Measurements from ENCODE around the gene SEC14L3.
"Not testable (repeated sequence)": the region's sequence is repeated elsewhere in the genome, so short reads cannot be mapped to it uniquely, and the experiment has no call there.

The SEC14L3 gene

DNA sequence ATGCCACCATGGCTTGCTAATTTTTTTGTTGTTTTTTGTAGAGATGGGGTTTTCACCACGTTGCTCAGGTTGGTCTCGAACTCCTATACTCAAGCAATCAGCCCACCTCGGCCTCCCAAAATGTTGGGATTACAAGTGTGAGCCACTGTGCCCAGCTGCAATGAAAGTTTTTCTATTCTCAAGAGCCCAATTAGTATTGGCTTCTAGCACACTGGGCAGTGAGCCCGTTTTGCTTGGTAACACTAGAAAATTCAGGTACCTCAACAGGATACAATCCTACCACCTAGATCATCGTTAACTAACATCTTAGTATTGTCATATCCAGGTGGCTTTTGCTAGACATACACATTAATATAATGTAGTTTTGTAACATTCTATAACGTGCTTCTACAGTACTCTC, 19.0 kb downstream of the SEC14L3 start:
- no peak overlapping the region for H3K4me3 ChIP-seq (ENCODE audit: low read depth, low read length)
- DNase-seq (ENCODE audit: low read depth) = no peak

DNA sequence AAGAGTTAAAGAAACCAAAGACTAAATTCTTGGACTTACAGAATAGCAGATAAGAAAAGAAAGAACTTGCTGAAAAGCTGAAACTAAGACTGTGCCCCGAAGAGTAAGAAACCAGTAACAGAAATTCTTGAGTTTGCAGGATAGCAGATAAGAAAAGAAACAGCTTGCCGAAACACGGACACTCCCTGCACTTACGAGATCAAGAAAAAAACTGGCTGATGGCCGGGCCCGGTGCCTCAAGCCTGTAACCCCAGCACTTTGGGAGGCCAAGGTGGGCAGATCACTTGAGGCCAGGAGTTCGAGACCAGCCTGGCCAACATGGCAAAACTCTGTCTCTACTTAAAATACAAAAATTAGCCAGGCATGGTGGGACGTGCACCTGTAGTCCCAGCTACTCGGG, 20.3 kb downstream of the SEC14L3 start:
- not testable (repeated sequence) for H3K4me3 ChIP-seq (ENCODE audit: low read depth, low read length); DNase-seq (ENCODE audit: low read depth)

DNA sequence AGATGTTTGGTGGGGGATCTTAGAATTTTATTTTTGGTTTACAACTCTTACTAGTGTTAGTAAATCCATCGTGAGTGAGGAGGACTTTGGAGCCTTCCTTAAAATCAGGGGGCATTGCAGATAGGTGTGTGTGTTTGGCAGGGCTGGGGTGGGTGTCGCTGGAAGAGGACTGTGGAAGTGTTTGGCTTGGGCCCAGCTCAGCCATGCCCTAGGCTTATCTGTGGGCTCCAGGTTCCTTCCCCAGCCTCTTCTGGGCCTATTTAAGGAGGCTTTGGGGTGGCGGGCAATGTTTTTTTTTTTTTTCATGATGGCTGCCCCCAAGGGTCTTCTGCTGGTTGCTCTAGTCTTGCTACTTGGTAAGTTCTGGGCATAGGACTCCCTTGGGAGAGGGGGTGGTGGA, 24.2 kb downstream of the SEC14L3 start:
- no peak for DNase-seq (ENCODE audit: low read depth)
- H3K4me3 ChIP-seq (ENCODE audit: low read depth, low read length) = no peak overlapping the region

DNA sequence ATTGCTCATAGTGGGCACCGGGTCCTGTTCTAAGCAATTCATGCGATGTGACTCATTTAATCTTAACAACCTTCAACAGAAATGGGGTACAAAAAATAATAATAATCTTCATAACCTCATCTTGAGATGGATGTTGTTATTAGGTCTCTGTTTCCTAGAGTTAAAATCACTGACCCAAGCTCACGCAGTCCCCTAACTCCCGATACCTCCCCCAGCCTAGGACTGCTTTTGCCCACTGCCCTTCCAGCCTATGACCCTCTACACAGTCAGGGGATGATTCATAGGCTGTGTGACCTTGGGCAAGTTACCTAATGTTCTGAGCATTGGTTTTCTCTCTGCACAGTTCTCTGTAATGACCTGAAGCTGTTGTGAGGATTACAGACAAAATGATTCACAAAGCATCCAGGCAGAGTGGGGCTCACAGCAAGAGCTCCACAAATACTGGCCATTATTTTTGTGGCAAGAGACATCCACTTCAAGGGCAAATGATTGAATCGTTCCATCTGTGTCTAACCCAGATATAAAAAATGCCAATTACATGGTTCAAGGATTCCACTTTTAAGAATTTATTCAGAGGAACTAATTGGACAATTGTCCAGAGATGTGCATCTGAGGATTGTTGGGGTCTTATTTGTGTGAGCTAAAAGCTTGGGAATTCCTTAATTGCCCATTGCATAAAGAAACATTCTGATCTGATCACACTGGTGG, 26.2 kb downstream of the SEC14L3 start:
- no peak for DNase-seq (ENCODE audit: low read depth)
- H3K4me3 ChIP-seq (ENCODE audit: low read depth, low read length) = no peak overlapping the region

DNA sequence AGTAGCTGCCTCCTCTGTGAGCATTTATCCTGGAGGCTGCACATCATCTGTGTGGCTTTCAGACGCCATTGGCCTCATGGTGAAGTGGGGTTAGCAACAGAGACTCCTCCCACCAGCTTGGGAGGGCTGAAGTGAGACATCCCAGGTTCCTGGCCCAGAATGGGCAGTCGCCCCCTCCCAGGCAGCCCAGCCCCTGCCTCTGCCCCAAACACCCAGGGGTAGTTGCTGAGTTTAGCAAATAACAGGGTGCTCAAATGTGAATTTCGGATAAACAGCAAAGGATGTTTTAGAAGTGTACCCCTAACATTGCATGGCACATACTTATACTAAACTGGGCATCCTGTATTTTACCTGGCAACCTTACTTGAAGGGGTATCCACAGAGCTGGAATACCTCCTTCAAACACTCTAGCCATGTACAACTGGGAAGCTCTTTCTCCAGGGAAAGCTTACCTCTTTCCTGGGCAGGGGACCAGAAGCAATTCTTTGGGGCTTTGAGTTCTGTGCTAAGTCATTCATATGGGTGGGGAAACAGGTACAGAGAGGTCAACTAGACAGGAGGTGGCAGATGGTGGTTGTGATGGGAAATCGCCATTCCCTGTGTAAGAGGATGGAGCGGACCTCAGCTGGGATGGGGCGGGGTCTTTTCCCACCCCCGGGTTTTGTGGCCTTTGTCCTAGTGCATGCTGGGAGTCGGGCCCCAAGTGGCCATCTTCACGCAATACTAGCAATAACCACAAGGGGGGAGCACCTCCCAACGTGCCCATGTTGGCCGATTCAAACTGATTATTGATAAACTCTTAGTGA, 27.0 kb downstream of the SEC14L3 start:
- no peak for DNase-seq (ENCODE audit: low read depth)
- no peak overlapping the region for H3K4me3 ChIP-seq (ENCODE audit: low read depth, low read length)

DNA sequence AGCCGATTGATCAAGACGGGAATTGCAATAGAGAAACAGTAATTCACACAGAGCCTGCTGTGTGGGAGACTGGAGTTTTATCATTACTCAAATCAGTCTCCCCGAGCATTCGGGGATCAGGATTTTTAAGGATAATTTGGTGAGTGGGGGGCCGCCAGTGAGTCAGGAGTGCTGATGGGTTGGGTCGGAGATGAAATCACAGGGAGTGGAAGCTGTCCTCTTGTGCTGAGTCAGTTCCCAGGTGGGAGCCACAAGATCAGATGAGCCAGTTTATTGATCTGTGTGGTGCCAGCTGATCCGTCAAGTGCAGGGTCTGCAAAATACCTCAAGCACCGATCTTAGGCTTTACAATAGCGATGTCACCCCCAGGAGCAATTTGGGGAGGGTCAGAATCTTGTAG, 30.7 kb downstream of the SEC14L3 start:
- no peak overlapping the region for H3K4me3 ChIP-seq (ENCODE audit: low read depth, low read length)
- DNase-seq (ENCODE audit: low read depth) = no peak

DNA sequence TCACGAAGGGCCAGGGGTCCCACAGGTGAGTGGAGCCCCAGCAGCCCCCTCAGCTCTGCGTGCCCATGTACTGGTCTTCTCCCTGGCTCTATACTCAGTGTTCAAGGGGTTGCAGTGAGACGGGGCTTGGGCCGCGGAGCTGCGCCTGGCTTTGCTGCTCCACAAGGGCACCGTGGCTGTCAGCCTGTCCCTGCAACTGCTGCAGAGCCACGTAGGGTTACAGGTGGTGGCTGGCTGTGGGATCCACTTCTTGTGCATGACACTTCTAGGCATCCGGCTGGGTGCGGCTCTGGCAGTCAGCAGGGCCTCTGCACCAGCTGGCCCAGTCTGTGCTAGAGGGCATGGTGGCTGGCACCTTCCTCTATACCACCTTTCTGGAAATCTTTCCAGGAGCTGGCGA, 32.0 kb downstream of the SEC14L3 start:
- no peak overlapping the region for H3K4me3 ChIP-seq (ENCODE audit: low read depth, low read length)
- DNase-seq (ENCODE audit: low read depth) = no peak

DNA sequence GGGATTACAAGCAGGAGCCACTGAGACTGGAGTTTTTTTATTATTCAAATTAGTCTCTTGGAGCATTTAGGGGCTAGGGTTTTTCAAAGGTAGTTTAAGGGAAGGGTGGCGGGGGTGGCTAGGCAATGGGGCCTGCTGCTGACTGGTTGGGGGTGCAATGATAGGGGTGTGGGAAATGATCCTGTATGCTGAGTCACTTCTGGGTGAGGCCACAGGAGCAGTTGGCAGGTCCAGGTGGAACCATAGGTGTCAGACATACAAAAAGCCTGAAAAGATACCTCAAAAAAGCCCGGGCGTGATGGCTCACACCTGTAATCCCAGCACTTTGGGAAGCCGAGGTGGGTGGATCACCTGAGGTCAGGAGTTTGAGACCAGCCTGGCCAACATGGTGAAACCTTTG, 32.6 kb downstream of the SEC14L3 start:
- no peak overlapping the region for H3K4me3 ChIP-seq (ENCODE audit: low read depth, low read length)
- DNase-seq (ENCODE audit: low read depth) = no peak

DNA sequence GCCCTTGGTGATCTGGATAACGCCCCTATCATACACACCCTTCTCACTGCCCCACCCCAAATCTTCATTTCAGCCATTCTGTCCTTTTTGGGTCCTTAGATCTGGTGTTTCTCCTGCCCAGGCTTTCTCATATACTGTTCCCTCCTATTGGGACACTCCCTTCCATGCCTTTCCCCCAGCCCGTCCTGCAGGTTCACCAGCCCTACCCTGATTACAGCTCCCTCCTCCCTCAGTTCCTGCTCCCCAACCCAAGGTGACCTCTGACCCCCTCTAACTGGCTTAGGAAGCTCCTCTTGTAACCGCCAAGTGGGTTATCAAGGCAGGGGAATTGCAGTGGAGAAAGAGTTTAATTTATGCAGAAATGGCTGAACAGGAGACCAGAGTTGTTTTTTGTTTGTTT, 33.3 kb downstream of the SEC14L3 start:
- no peak for DNase-seq (ENCODE audit: low read depth)
- H3K4me3 ChIP-seq (ENCODE audit: low read depth, low read length) = no peak overlapping the region

DNA sequence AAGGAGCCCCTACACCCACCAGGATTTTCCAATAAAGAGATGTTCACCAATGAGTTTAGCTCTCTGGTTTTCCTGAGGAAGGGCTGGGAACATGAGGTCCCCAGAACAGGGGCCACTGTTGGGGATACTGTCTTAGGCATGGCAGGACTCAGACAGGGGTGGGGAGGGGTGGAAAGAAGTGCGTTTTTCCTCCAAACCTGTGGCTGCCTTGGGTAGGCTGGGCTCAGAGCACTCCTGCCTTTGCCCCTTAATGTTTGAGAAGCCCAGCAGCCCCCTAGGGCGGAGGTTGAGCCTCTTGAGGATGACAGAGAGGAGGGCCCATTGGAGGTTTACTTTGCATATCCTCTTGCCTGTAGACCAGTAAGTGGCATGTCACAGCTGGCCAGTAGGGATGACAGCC, 35.6 kb downstream of the SEC14L3 start:
- no peak for DNase-seq (ENCODE audit: low read depth)
- no peak overlapping the region for H3K4me3 ChIP-seq (ENCODE audit: low read depth, low read length)

DNA sequence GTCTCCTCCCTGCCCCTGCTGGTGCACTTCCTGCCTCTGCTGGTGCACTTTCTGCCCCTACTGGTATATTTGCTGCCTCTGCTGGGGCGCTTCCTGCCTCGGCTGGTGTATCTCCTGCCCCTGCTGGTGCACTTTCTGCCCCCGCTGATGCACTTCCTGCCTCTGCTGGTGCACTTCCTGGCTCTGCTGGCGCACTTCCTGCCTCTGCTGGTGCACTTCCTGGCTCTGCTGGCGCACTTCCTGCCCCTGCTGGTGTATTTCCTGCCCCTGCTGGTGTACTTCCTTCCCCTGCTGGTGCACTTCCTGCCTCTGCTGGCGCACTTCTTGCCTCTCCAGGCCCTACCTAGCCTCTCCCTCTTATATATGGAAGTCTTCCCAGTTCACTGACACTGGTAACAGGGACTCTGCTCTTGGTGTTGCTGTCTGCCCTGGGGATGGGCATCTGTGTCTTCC, 36.1 kb downstream of the SEC14L3 start:
- DNase-seq (ENCODE audit: low read depth) = no peak
- H3K4me3 ChIP-seq (ENCODE audit: low read depth, low read length) = no peak overlapping the region

DNA sequence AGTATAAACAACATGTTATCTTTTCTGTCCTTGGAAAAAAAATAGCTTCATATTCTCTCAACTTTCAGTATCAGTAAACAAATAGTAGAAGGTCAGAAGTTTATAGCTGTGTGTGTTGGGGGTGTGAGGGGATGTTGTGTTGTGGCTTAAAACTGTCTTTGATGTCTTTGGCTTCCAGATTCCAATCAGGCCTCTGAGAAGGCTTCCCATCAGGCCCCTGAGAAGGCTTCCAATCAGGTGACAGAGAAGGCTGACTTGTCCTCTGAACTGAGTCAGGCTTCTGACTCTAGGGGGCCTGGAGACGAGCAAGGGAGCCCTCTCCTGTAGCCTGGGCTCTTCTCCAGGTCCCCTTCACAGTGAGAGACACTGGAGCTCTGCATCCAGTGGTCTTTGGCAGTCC, 37.0 kb downstream of the SEC14L3 start:
- H3K4me3 ChIP-seq (ENCODE audit: low read depth, low read length) = no peak overlapping the region
- no peak for DNase-seq (ENCODE audit: low read depth)

DNA sequence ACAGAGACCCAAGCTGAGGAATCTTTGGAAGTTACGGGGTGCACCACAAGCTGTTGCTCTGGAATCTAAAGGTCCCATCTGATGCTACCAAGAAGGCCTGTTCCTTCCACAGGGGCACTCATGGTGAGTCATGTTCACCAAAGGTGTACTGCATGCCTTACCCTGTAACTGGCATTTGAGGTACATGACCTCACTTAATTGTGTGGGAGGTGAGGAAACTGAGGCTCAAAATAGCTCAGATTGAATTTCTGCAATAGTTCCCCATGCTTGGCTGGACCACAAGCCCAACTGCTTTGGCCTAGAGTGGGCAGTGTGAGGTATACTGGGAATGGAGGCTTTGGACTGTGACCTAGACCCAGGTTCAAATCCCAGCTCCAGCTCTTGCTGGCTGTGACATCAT, 38.0 kb downstream of the SEC14L3 start:
- no peak overlapping the region for H3K4me3 ChIP-seq (ENCODE audit: low read depth, low read length)
- DNase-seq (ENCODE audit: low read depth) = no peak

DNA sequence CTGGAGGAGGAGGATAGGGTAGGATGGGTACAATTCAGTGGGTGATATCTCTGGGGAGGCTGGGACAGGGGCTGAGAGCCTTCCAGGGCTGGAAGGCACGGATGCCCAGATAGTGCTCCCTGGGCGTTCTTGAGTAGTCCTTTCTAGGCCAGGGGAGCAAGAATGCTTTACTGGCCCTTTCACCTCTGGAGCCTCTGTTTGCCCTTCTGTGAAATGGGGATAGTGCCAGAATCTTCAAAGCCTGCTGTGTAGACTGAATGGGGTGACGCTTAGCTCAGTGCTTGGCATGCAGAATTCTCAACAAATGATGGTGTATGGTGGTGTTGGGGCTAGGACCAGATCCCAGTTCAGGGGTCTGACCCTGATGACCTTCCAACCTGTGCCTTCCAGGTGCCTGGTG, 38.6 kb downstream of the SEC14L3 start:
- no peak for DNase-seq (ENCODE audit: low read depth)
- no peak overlapping the region for H3K4me3 ChIP-seq (ENCODE audit: low read depth, low read length)

DNA sequence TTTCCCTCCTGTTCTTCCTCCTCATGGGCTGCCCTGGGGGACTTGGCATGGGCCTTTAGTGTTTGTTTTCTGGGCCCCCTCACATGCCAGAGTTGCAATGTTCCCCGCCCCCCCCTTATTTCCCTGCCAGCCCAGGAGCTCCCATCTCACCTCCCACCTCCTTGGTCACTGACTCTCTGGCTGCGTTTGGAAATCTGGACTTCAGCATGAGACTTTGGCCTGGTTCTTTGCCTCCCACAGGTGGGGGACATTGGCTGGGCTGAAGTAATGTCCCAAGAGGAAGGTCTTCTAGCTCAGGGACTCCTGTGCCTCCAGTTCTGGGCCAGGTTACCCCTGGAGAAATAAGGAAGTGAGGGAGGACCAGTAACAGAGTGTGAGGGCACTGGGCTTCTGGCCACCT, 39.3 kb downstream of the SEC14L3 start:
- H3K4me3 ChIP-seq (ENCODE audit: low read depth, low read length) = no peak overlapping the region
- DNase-seq (ENCODE audit: low read depth) = no peak

DNA sequence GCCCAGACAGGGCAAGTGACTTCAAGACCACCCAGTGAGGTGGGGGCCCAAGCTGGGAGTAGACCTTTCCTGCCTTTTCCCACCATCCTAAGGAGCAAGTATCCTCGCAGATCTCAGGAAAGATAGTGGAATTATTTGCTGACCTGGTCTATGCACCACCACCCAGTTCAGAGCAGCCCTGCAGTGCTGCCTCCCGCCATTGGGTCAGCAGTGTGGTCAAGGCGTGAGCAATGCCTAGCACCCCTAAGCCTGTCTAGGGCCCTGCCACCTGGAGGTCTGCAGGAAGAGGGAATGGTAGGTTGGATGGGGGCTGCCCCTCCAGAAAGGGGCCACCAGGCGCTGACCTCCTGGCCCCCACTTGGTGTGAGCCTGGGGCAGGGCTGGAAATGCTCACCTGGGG, 39.7 kb downstream of the SEC14L3 start:
- no peak for DNase-seq (ENCODE audit: low read depth)
- no peak overlapping the region for H3K4me3 ChIP-seq (ENCODE audit: low read depth, low read length)

DNA sequence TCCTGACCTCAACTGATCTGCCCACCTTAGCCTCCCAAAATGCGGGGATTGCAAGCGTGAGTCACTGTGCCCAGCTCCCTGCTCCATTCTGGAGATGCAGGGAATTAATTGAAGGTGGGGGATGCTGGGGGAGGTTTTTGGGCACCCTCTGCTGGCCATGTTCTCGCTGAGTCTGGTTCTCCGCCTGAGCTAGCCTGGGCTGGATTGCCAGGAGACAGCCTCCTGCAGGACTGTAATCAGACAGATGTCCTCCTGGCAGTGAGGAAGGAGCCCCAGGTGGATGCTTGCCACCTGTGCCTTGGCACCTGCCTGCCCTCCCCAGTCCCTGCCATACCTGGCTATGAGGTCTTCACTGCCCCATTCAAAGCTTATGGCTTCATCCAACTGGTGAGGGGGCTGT, 40.9 kb downstream of the SEC14L3 start:
- no peak overlapping the region for H3K4me3 ChIP-seq (ENCODE audit: low read depth, low read length)
- no peak for DNase-seq (ENCODE audit: low read depth)

DNA sequence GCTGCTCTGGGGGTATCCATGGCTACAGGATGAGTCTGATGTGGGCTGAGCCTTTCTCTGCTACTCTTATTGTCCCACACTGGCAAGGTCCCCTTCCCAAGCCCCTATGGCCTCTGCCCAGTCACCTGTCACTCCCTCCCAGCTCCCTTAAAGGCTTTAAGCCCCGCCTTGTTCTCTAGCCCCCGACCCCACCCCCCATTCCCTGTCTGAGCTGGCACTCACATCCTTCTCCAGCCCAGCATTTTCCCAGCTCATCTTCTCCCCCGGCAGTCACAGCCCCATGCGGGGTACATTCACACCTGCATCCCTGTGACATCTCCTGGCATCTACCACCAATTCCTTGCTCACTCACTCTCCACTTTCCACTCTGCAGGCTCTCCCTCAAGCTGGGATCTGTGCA, 41.9 kb downstream of the SEC14L3 start:
- no peak overlapping the region for H3K4me3 ChIP-seq (ENCODE audit: low read depth, low read length)
- no peak for DNase-seq (ENCODE audit: low read depth)

DNA sequence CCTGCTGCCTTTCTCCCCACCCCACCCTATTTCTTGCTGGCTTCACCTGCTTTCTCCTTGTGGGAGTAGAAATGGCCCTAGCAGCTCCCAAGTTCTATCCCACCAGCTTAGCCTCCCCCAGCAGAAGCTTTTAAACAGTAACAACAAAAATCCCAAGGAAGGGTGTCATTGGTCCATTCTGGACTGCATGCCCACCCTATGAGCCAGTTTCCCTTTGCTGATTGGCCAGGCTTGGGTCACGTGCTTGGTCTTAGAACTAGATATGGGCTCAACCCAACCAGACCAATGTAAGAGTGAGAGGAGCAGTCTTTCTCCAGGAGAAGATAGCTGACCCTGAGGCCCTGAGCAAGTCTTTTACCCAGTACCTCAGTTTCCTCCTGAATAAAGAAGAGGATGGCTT, 43.9 kb downstream of the SEC14L3 start:
- H3K4me3 ChIP-seq (ENCODE audit: low read depth, low read length) = no peak overlapping the region
- DNase-seq (ENCODE audit: low read depth) = no peak

DNA sequence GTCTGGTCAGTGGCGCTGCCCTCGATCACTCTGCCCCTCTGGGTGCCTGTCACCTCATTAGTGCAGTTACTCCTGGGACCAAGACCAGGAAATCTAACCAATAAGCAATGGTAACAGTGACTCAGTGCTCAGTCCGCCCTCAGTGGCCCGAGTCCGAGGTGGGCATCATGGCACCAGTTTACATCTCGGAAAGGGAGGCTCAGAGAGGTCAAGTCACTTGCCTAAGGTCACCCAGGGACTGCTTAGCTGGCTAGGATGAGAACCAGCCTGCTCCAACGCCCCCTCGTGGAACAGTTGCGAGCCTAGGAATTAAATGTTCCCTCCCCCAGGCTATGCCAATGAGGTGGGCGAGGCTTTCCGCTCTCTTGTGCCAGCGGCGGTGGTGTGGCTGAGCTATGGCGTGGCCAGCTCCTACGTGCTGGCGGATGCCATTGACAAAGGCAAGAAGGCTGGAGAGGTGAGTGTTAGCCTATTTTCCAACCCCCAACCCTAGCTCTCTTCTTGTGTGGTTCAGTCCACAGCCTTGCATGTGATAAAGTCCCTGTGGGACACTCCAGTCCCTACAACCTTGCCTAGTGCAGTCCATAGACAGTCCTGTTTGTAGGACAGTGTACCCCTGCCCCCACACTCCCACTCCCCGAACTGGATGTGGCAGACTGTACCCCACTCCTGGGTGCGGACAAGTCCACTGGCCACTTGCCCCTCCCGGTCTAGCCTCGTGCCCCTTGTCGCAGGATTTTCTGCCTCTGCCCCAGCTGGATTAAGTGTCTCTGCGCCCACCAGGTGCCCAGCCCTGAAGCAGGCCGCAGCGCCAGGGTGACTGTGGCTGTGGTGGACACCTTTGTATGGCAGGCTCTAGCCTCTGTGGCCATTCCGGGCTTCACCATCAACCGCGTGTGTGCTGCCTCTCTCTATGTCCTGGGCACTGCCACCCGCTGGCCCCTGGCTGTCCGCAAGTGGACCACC, 45.1 kb downstream of the SEC14L3 start:
- peak overlapping the region; percentile 65 for H3K4me3 ChIP-seq (ENCODE audit: low read depth, low read length)

More for the DNA sequence above, 45.1 kb downstream of the SEC14L3 start:
- no peak for DNase-seq (ENCODE audit: low read depth)

Measured in skeletal muscle cell (primary cell).